ENCODE data around the gene PRR5.

PRR5 gene

DNA sequence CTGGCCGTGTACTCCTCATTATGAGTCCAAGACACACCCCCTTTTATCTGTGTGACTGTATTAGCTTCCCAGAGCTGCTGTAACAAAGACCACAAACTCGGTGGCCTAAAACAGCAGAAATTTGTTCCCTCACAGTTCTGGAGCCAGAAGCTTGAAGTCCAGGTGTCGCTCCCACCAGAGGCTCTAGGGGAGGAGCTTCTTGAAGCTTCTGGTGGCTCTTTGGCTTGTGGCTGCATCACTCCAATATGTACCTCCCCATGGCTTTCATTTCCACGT lies 3.0 kb downstream of the PRR5 start:
- H3K36me3 Mint-ChIP-seq (ENCODE audit: low read depth): peaks cover 4% of the 10 kb centered on the region
- peaks cover 5% of the 10 kb centered on the region for H3K27me3 Mint-ChIP-seq (ENCODE audit: low read depth)
- H3K27ac Mint-ChIP-seq: peak overlapping the region in 2 of 3 experiments; percentile 26 to 40
- peaks cover 37% of the 10 kb centered on the region for H3K4me1 Mint-ChIP-seq
- TF ChIP-seq, protein P1, sequence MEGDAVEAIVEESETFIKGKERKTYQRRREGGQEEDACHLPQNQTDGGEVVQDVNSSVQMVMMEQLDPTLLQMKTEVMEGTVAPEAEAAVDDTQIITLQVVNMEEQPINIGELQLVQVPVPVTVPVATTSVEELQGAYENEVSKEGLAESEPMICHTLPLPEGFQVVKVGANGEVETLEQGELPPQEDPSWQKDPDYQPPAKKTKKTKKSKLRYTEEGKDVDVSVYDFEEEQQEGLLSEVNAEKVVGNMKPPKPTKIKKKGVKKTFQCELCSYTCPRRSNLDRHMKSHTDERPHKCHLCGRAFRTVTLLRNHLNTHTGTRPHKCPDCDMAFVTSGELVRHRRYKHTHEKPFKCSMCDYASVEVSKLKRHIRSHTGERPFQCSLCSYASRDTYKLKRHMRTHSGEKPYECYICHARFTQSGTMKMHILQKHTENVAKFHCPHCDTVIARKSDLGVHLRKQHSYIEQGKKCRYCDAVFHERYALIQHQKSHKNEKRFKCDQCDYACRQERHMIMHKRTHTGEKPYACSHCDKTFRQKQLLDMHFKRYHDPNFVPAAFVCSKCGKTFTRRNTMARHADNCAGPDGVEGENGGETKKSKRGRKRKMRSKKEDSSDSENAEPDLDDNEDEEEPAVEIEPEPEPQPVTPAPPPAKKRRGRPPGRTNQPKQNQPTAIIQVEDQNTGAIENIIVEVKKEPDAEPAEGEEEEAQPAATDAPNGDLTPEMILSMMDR (IDR thresholded peaks at IDR 0.05; ENCODE audit: unreplicated experiment in 3 of 3): no peak
- H3K9me3 Mint-ChIP-seq: no peaks in the 10 kb centered on the region
- peak overlapping the region; percentile 66 to 76 (median 69) for H3K4me3 Mint-ChIP-seq

DNA sequence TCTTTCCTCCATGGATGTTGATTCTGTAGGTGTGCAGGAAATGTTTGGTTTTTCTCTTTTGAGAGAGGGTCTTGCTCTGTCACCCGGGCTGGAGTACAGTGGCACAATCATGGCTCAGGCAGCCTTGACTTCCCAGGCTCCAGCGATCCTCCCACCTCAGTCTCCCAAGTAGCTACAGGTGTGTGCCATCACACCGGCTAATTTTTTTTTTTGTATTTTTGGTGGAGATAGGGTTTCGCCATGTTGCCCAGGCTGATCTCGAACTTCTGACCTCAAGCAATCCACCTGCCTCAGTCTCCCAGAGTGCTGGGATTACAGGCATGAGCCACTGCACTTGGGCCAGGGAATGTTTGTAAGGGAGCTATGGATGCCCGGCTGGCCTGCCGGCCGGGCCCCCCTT lies 4.5 kb downstream of the PRR5 start:
- Mint-ChIP-seq H3K9me3 (no peaks in the 10 kb centered on the region), H3K4me1 (peaks cover 48% of the 10 kb centered on the region), H3K27ac (peak overlapping the region in 2 of 3 experiments; percentile 70 to 84), H3K27me3 (ENCODE audit: low read depth) (peaks cover 5% of the 10 kb centered on the region), H3K4me3 (peak overlapping the region in 2 of 3 experiments; percentile 24 to 50), H3K36me3 (ENCODE audit: low read depth) (peaks cover 4% of the 10 kb centered on the region)
- TF ChIP-seq, protein P1 (IDR thresholded peaks at IDR 0.05; ENCODE audit: unreplicated experiment in 3 of 3): no peak

DNA sequence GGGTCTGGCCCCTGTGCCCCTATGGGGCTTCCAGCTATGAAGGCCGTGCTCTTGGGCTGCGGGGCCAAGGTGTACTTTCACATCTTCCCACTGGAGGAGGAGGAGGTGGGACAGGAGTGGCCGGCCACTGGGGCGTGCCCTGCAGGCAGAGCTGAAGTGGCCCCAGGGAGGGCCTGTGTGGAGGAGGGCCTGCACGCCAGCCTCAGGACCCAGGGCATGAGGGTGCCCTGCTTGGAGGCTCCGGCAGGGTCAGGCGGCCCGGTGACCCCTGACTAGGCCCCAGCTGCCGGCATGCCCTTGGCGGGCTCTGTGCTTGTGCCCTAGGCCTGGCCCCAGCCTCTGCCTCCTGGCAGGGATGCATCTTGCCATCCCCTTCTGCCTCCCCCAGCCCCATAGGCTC lies 5.2 kb downstream of the PRR5 start:
- Mint-ChIP-seq H3K4me3 (peak overlapping the region in 2 of 3 experiments; percentile 38 to 39), H3K36me3 (ENCODE audit: low read depth) (peaks cover 4% of the 10 kb centered on the region)
- TF ChIP-seq, protein P1 (IDR thresholded peaks at IDR 0.05; ENCODE audit: unreplicated experiment in 3 of 3): no peak

DNA sequence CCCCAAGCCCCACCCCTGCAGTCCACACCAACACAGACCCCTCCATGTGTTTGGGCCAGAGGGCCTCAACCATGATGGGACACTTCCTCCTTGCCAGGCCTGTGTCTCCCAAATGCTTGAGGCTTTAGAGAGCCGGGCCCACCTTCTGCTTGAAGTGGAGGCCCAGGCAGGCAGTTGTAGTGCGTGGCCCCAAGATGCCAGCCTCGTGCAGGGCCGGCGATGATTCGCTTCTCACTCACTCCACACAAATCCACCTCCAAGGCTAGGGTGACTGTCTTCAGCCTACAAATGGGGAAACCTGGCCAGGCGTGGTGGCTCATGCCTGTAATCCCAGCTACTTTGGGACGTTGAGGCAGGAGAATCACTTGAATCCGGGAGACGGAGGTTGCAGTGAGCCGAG lies 5.7 kb downstream of the PRR5 start:
- Mint-ChIP-seq H3K9me3 (no peaks in the 10 kb centered on the region), H3K4me1 (peaks cover 59% of the 10 kb centered on the region), H3K4me3 (peak overlapping the region in 1 of 3 experiments; percentile 26), H3K36me3 (ENCODE audit: low read depth) (peaks cover 4% of the 10 kb centered on the region), H3K27me3 (ENCODE audit: low read depth) (peaks cover 5% of the 10 kb centered on the region), H3K27ac (peak overlapping the region; percentile 31 to 82 (median 32))
- TF ChIP-seq, protein P1 (IDR thresholded peaks at IDR 0.05; ENCODE audit: unreplicated experiment in 3 of 3): no peak

More for the DNA sequence above, 5.2 kb downstream of the PRR5 start:
- Mint-ChIP-seq H3K27me3 (ENCODE audit: low read depth) (peaks cover 5% of the 10 kb centered on the region), H3K27ac (peak overlapping the region in 1 of 3 experiments; percentile 28), H3K4me1 (peaks cover 54% of the 10 kb centered on the region), H3K9me3 (no peaks in the 10 kb centered on the region)

DNA sequence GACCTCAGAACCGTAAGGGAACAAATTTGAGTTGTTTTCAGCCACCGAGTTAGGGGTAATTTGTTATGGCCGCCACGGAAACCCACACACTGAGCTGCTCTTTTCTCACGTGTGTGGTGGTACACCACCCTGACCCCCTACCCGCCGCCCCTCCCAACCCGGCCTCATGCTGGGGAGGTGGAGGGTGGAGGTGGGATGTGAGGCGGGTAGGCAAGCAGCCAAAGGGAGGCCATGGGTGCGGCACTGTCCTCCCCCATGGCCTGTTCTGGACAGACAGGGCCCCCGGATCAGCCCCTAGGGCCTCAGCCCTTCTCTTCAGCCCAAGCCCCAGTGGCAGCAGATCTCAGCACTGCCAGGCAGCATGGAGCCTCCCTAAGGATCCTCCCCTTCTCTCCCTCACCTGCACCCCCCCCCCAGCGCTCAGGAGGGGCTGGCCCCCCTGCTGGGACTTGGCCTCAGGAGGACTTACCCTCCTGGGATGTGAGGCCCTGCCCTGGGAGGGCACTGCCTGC lies 7.9 kb downstream of the PRR5 start:
- Mint-ChIP-seq H3K36me3 (ENCODE audit: low read depth) (no peaks in the 10 kb centered on the region), H3K4me3 (no peak overlapping the region), H3K27ac (no peak overlapping the region), H3K9me3 (no peaks in the 10 kb centered on the region), H3K4me1 (peaks cover 50% of the 10 kb centered on the region), H3K27me3 (ENCODE audit: low read depth) (no peaks in the 10 kb centered on the region)
- TF ChIP-seq, protein P1 (IDR thresholded peaks at IDR 0.05; ENCODE audit: unreplicated experiment in 3 of 3): no peak

DNA sequence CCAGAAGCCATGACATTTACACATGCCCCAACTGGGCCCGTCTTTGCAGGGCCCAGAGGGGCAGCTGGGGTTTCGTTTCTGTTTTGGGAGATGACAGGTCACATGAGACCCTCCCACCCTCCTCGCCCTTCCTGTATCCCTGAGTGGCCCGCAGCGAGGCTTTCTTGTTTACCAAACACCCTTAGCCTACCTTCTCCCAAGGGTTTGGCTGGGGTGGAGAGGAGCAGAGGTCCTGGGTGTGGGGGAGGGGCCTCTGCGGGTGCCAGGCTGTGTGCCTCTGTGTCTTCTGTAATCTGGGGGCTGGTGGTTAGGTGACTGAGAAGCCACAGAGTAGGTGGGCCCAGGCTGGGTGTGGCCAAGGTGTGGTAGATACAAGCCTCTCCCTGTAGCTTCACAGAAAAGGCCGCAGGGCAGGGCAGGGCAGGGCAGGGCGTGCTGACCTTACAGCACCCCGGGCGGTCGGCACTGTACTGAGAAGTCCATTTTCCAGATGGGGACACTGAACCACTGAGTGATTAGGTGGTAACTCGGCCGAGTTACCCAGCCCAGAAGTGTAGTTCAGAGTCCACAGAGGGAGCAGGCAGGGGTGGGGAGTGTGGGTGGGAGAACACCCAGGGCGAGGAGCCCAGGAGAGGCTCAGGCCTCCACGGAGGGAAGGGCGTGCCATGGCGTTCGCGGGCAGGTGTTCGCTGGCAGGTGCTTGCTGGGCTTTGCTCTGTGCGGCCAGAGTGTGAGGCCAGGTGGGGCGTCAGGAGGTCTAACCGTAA lies 8.7 kb downstream of the PRR5 start:
- Mint-ChIP-seq H3K36me3 (ENCODE audit: low read depth) (no peaks in the 10 kb centered on the region), H3K9me3 (no peaks in the 10 kb centered on the region), H3K27ac (peak overlapping the region; percentile 58 to 77 (median 61)), H3K4me3 (peak overlapping the region in 1 of 3 experiments; percentile 16), H3K27me3 (ENCODE audit: low read depth) (no peaks in the 10 kb centered on the region), H3K4me1 (peaks cover 45% of the 10 kb centered on the region)
- TF ChIP-seq, protein P1 (IDR thresholded peaks at IDR 0.05; ENCODE audit: unreplicated experiment in 3 of 3): no peak
